Measurements from ENCODE around the gene C20orf144.

The C20orf144 gene

DNA sequence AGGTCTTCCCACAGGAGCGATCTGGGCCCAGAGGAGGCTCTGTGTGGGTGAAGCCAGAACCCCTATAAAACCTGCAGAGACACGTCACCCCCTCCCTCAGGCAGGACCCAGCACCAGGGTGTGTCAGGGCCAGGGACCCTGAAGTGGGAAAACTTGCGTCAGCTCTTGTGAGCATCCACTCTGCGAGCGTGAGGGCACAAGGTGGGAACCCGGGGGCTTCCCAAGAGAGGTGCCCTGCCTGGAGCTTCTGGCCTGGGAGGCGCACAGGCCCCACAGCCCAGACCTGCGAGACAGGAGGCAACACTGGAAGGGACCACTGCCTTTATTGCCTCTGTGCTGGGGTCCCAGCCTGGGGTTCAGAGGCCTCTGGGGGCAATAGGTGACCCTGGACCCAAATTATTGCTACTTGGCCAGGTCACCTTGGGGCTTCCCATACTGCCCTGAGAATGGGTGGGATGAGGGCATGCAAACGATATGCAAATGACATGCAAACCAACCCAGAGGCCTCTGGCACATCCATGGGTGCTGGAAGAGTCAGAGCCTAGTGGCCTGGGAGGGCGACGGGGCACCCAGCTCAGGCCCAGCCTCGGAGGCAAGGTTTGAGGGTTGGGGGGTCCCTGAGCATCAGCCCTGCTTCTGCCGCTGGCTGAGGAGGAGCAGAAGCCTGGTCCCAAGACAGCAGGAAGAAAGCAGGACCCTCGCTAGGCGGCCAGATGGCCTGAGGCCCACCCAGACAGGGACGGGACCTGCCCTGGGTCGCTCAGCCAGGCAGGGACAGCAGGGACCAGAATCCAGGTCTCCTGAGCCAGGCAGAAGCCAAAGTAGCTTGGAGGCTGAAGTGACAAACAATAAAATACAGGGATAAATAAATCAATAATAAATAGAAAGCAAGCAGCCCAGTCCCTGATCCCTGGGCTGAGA is 5.1 kb upstream of the C20orf144 start:
- no peaks in the 10 kb centered on the region for H3K9me3 ChIP-seq (ENCODE audit: control insufficient read depth, low read length)
- H3K36me3 ChIP-seq (ENCODE audit: control insufficient read depth, insufficient read depth, low read length) = no peaks in the 10 kb centered on the region
- no peaks in the 10 kb centered on the region for H3K27me3 ChIP-seq (ENCODE audit: control insufficient read depth, insufficient read depth, low read length, poor library complexity, severe bottlenecking)
- no peak overlapping the region for H3K27ac ChIP-seq (ENCODE audit: insufficient read depth, low read depth, low read length, poor library complexity, severe bottlenecking)
- H3K4me3 ChIP-seq (ENCODE audit: insufficient read depth, low read depth, low read length) = no peak overlapping the region
- no peaks in the 10 kb centered on the region for H3K4me1 ChIP-seq (ENCODE audit: control insufficient read depth, insufficient read depth, low read length)
- 94 to 95% methylated on average over 17 of the region's 17 CpGs for WGBS, 2 experiments

GRCh38 chr20:33657704-33658095 is 4.4 kb upstream of the C20orf144 start:
- H3K36me3 ChIP-seq (ENCODE audit: control insufficient read depth, insufficient read depth, low read length) = no peaks in the 10 kb centered on the region
- H3K27me3 ChIP-seq (ENCODE audit: control insufficient read depth, insufficient read depth, low read length, poor library complexity, severe bottlenecking) = no peaks in the 10 kb centered on the region
- H3K9me3 ChIP-seq (ENCODE audit: control insufficient read depth, low read length) = no peaks in the 10 kb centered on the region
- H3K4me3 ChIP-seq (ENCODE audit: insufficient read depth, low read depth, low read length) = no peak overlapping the region
- H3K27ac ChIP-seq (ENCODE audit: insufficient read depth, low read depth, low read length, poor library complexity, severe bottlenecking) = no peak overlapping the region
- H3K4me1 ChIP-seq (ENCODE audit: control insufficient read depth, insufficient read depth, low read length) = peaks cover 1% of the 10 kb centered on the region
- 94 to 95% methylated on average over 12 of the region's 12 CpGs for WGBS, 2 experiments

GRCh38 chr20:33658510-33658909 is 3.6 kb upstream of the C20orf144 start:
- Histone ChIP-seq H3K4me1 (ENCODE audit: control insufficient read depth, insufficient read depth, low read length) (peaks cover 4% of the 10 kb centered on the region), H3K36me3 (ENCODE audit: control insufficient read depth, insufficient read depth, low read length) (no peaks in the 10 kb centered on the region), H3K4me3 (ENCODE audit: insufficient read depth, low read depth, low read length) (no peak overlapping the region), H3K9me3 (ENCODE audit: control insufficient read depth, low read length) (no peaks in the 10 kb centered on the region), H3K27ac (ENCODE audit: insufficient read depth, low read depth, low read length, poor library complexity, severe bottlenecking) (no peak overlapping the region), H3K27me3 (ENCODE audit: control insufficient read depth, insufficient read depth, low read length, poor library complexity, severe bottlenecking) (no peaks in the 10 kb centered on the region)
- 93 to 95% methylated on average over 8 of the region's 8 CpGs for WGBS, 2 experiments

DNA sequence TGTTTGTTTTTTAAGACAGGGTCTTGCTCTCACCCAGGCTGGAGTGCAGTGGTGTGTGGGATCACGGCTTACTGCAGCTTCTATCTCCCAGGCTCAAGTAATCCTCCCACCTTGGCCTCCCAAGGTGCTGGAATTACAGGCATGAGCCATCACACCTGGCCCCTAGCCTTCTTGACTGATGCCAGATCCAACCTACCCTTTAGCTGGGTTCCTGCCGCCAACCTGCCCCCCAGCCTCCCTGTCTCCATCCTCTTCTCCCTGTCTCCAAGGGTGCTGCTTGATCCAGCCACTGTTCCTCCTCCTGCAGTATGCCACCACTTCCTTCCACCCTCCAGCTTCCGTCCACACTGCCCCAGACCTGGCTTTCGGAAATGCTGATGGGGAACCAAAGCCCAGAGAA is 3.2 kb upstream of the C20orf144 start:
- Histone ChIP-seq H3K4me3 (ENCODE audit: insufficient read depth, low read depth, low read length) (no peak overlapping the region), H3K36me3 (ENCODE audit: control insufficient read depth, insufficient read depth, low read length) (no peaks in the 10 kb centered on the region), H3K27me3 (ENCODE audit: control insufficient read depth, insufficient read depth, low read length, poor library complexity, severe bottlenecking) (no peaks in the 10 kb centered on the region), H3K9me3 (ENCODE audit: control insufficient read depth, low read length) (no peaks in the 10 kb centered on the region), H3K4me1 (ENCODE audit: control insufficient read depth, insufficient read depth, low read length) (peaks cover 4% of the 10 kb centered on the region), H3K27ac (ENCODE audit: insufficient read depth, low read depth, low read length, poor library complexity, severe bottlenecking) (no peak overlapping the region)
- 91 to 93% methylated on average over 4 of the region's 4 CpGs for WGBS, 2 experiments

DNA sequence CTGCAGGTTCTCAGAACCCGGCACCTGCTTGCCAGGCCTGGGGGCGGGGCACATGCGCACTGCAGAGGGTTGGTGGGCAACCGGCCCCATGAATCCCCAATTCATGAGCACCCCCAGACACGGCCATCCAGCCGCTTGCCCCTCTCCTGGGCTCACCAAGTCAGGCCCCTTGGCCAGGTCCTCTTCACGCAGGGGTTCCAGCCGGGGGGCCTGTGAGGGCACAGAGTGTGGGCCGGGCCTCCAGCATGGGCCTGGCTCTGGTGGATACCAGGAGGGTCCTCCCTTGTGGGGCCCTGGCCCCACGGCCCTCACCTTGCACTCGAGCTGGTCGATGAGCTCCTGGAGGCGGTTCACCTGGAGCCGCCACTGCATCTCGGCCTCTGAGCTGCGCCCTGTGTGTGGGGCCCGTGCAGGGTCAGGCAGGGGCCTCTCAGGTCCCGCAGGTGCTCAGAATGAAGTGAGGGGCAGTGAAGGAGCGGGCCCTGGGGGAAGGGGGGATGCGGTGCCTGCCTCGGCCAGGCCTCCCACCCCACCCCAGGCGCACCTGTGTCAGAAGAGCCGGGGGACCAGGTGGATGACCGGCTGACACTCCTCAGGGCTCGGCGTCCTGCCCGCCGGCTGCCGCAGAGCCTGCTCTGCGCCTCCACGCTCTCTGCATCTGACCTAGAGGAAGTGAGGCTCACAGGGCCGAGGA is 2.6 kb upstream of the C20orf144 start:
- H3K4me1 ChIP-seq (ENCODE audit: control insufficient read depth, insufficient read depth, low read length) = peaks cover 4% of the 10 kb centered on the region
- no peaks in the 10 kb centered on the region for H3K9me3 ChIP-seq (ENCODE audit: control insufficient read depth, low read length)
- no peak overlapping the region for H3K27ac ChIP-seq (ENCODE audit: insufficient read depth, low read depth, low read length, poor library complexity, severe bottlenecking)
- no peaks in the 10 kb centered on the region for H3K36me3 ChIP-seq (ENCODE audit: control insufficient read depth, insufficient read depth, low read length)
- H3K4me3 ChIP-seq (ENCODE audit: insufficient read depth, low read depth, low read length) = no peak overlapping the region
- no peaks in the 10 kb centered on the region for H3K27me3 ChIP-seq (ENCODE audit: control insufficient read depth, insufficient read depth, low read length, poor library complexity, severe bottlenecking)
- 95 to 96% methylated on average over 32 of the region's 32 CpGs for WGBS, 2 experiments

DNA sequence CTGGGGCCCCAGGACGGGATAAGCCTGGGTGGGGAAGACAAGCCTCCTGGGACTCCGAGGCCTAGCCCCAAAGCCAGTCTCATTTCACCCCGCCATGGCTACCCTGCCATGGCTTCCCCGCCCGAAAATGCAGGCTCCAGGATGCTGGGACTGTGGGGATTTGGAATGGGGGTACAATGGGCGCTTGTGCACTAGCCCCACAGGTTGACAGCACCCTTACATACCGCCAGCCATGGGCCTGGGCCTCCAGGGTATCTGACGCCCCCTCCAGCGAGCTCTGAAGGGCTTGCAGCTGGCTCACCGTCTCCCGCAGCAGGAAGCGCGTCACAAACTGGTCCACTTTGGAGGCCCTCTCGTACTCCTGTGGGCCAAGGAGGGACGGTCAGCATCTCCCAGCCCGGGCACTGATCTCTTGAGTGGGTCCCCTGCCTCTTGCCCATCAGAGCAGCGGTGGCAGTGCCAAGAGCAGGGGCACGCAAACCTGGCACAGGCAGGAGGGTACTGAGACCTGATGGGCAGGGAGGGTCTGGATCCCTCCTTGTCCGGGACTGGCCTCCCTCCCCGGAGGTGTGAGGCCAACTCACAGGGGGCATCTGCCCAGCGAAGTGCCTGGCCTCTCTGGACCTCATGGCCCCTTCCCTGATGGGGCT is 2.0 kb upstream of the C20orf144 start:
- H3K4me3 ChIP-seq (ENCODE audit: insufficient read depth, low read depth, low read length) = no peak overlapping the region
- WGBS, 2 experiments = 92 to 94% methylated on average over 21 of the region's 21 CpGs
- no peaks in the 10 kb centered on the region for H3K36me3 ChIP-seq (ENCODE audit: control insufficient read depth, insufficient read depth, low read length)
- H3K27ac ChIP-seq (ENCODE audit: insufficient read depth, low read depth, low read length, poor library complexity, severe bottlenecking) = no peak overlapping the region
- no peaks in the 10 kb centered on the region for H3K27me3 ChIP-seq (ENCODE audit: control insufficient read depth, insufficient read depth, low read length, poor library complexity, severe bottlenecking)
- no peaks in the 10 kb centered on the region for H3K9me3 ChIP-seq (ENCODE audit: control insufficient read depth, low read length)
- H3K4me1 ChIP-seq (ENCODE audit: control insufficient read depth, insufficient read depth, low read length) = peaks cover 4% of the 10 kb centered on the region

DNA sequence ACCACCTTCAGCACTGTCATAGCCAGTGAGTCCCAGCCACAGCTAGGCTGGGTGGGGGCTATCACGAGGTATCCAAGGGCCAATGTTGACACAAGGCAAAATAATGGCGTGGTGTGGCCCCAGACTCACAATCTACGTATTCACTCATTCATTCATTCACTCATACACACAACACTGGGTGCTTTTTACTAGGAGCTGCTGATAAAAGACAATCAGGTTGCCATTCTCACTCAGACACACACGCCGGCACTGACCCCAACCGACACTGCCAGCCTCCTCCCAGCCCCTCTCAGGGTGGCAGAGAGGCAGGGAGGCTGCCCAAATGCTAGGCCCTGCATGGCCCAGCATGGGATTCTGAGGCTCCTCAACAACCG is 1.5 kb upstream of the C20orf144 start:
- Histone ChIP-seq H3K4me3 (ENCODE audit: insufficient read depth, low read depth, low read length) (no peak overlapping the region), H3K4me1 (ENCODE audit: control insufficient read depth, insufficient read depth, low read length) (peaks cover 4% of the 10 kb centered on the region), H3K27me3 (ENCODE audit: control insufficient read depth, insufficient read depth, low read length, poor library complexity, severe bottlenecking) (no peaks in the 10 kb centered on the region), H3K9me3 (ENCODE audit: control insufficient read depth, low read length) (no peaks in the 10 kb centered on the region), H3K27ac (ENCODE audit: insufficient read depth, low read depth, low read length, poor library complexity, severe bottlenecking) (no peak overlapping the region), H3K36me3 (ENCODE audit: control insufficient read depth, insufficient read depth, low read length) (no peaks in the 10 kb centered on the region)
- 92 to 95% methylated on average over 7 of the region's 7 CpGs for WGBS, 2 experiments

DNA sequence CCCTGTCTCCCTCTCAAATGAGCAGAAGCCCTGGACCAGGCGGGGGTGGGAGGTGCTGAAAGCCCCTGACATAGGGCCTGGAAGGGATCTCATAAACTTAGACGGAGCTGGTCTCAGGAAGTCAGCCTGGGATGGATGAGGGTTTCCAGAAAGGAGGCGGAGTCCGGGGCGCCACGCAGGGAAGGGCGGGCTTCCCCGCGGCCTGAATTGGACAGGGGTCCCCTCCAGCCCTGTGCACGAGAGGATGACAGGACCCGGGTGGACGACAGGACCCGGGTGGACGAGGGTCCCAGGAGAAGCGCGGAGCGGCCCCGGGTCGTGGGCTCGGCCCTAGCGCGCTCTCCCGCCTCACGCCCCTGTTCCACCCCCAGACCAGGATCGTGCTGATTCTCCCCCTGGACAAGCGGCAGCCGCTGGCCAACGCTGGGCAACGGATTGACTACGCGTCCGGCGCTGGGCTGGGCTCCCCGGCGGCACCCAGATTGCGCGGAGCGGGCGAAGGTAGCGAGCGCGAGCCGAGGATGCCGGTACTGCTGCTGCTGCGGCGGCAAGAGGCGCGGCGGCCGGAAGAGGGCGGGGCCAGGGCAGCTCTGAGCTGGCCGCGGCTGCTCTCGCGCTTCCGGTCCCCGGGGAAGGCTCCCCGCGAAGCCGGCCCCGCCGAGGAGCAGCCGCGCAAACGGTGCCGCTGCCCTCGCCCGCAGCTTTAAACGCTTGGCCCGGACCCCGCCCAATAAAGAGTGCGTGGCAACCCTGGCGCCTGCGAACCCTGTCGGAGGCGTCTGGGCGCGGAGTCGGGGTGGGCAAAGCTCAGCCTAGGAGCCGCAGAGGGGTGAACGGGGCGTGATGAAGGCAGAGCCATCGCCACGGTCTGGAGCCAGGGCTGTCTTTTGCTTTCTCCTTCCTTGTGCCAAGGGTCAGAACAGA is 1.3 kb downstream of the C20orf144 start:
- no peaks in the 10 kb centered on the region for H3K36me3 ChIP-seq (ENCODE audit: control insufficient read depth, insufficient read depth, low read length)
- WGBS, 2 experiments = 1% methylated on average over 84 of the region's 84 CpGs
- peaks cover 7% of the 10 kb centered on the region for H3K4me1 ChIP-seq (ENCODE audit: control insufficient read depth, insufficient read depth, low read length)
- H3K9me3 ChIP-seq (ENCODE audit: control insufficient read depth, low read length) = no peaks in the 10 kb centered on the region
- H3K27ac ChIP-seq (ENCODE audit: insufficient read depth, low read depth, low read length, poor library complexity, severe bottlenecking) = no peak overlapping the region
- peaks cover 14% of the 10 kb centered on the region for H3K27me3 ChIP-seq (ENCODE audit: control insufficient read depth, insufficient read depth, low read length, poor library complexity, severe bottlenecking)
- peak overlapping the region; percentile 91 for H3K4me3 ChIP-seq (ENCODE audit: insufficient read depth, low read depth, low read length)

GRCh38 chr20:33664085-33664761 is 2.1 kb downstream of the C20orf144 start:
- WGBS, 2 experiments = 57 to 61% methylated on average over 9 of the region's 9 CpGs
- Histone ChIP-seq H3K36me3 (ENCODE audit: control insufficient read depth, insufficient read depth, low read length) (no peaks in the 10 kb centered on the region), H3K9me3 (ENCODE audit: control insufficient read depth, low read length) (no peaks in the 10 kb centered on the region), H3K4me1 (ENCODE audit: control insufficient read depth, insufficient read depth, low read length) (peaks cover 7% of the 10 kb centered on the region), H3K27me3 (ENCODE audit: control insufficient read depth, insufficient read depth, low read length, poor library complexity, severe bottlenecking) (peaks cover 14% of the 10 kb centered on the region), H3K27ac (ENCODE audit: insufficient read depth, low read depth, low read length, poor library complexity, severe bottlenecking) (no peak overlapping the region), H3K4me3 (ENCODE audit: insufficient read depth, low read depth, low read length) (peak overlapping the region; percentile 91)

Data from ectodermal cell (in vitro differentiated cells).